ENCODE measurements around the gene HCRTR2. TPM values are rescaled to one million over a fixed set of nuclear protein-coding genes. Genes with fewer than 3 reads are reported as not detected.

Gene HCRTR2
- total RNA-seq, 6 donors from 2014 or later: 0.17 TPM; not detected in 5

DNA sequence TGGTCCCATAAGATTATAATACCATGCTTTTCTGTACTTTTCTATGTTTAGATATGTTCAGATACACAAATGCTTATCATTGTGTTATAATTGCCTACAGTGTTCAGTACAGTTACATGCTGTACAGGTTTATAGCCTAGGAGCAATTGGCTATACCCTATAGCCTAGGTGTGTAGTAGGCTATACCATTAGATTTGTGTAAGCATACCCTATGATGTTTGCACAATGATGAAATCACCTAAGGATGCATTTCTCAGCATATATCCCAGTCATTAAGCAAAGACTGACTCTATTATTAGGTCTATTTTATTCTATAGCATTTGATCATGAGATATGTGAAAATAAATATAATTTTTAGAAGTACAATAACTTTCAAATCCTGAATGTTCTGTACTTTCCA is 36.6 kb downstream of the HCRTR2 start:
- no peak overlapping the region for H3K27ac ChIP-seq
- no peak overlapping the region for H3K4me3 ChIP-seq
- no peak for ATAC-seq (ENCODE audit: low FRiP score in 2 of 2)
- no peak for DNase-seq
- no peaks in the 10 kb centered on the region for H3K36me3 ChIP-seq
- H3K4me1 ChIP-seq: no peaks in the 10 kb centered on the region
- no peak for TF ChIP-seq POLR2AphosphoS5 (IDR thresholded peaks at IDR 0.05)
- no peak for TF ChIP-seq POLR2A (IDR thresholded peaks at IDR 0.05)
- TF ChIP-seq, protein P1, sequence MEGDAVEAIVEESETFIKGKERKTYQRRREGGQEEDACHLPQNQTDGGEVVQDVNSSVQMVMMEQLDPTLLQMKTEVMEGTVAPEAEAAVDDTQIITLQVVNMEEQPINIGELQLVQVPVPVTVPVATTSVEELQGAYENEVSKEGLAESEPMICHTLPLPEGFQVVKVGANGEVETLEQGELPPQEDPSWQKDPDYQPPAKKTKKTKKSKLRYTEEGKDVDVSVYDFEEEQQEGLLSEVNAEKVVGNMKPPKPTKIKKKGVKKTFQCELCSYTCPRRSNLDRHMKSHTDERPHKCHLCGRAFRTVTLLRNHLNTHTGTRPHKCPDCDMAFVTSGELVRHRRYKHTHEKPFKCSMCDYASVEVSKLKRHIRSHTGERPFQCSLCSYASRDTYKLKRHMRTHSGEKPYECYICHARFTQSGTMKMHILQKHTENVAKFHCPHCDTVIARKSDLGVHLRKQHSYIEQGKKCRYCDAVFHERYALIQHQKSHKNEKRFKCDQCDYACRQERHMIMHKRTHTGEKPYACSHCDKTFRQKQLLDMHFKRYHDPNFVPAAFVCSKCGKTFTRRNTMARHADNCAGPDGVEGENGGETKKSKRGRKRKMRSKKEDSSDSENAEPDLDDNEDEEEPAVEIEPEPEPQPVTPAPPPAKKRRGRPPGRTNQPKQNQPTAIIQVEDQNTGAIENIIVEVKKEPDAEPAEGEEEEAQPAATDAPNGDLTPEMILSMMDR (IDR thresholded peaks at IDR 0.05): no peak
- H3K27me3 ChIP-seq: no peaks in the 10 kb centered on the region
- no peaks in the 10 kb centered on the region for H3K9me3 ChIP-seq

DNA sequence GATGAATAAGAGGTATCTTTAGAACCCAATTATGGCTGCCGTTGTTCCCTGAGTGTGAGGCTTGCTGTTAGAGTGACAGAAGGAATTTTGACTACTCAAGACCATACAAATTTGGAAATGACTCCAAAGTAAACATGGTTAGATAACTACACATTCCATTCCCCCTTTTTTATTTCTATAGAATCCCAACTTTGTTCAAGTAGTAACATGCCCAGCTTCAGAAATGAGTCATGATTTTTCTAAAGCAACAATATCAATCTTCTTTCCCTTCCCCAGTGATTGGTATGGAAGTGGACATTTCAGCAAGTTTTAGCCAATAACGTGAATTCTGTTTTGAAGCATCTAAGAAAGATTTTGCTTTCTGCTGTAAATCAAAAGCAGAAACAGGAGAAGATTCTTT is 37.8 kb downstream of the HCRTR2 start:
- WGBS, 2 donors: 61 to 75% methylated on average over 2 of the region's 2 CpGs
- no peak for TF ChIP-seq EP300 (IDR thresholded peaks at IDR 0.05)
- TF ChIP-seq, protein P1 (IDR thresholded peaks at IDR 0.05): no peak
- TF ChIP-seq POLR2AphosphoS5 (IDR thresholded peaks at IDR 0.05): no peak
- no peak for TF ChIP-seq POLR2A (IDR thresholded peaks at IDR 0.05)
- Histone ChIP-seq H3K4me3 (no peak overlapping the region), H3K36me3 (no peaks in the 10 kb centered on the region), H3K9me3 (no peaks in the 10 kb centered on the region), H3K4me1 (no peaks in the 10 kb centered on the region), H3K27me3 (no peaks in the 10 kb centered on the region), H3K27ac (no peak overlapping the region)
- ATAC-seq (ENCODE audit: low FRiP score in 2 of 2): no peak
- DNase-seq: no peak

DNA sequence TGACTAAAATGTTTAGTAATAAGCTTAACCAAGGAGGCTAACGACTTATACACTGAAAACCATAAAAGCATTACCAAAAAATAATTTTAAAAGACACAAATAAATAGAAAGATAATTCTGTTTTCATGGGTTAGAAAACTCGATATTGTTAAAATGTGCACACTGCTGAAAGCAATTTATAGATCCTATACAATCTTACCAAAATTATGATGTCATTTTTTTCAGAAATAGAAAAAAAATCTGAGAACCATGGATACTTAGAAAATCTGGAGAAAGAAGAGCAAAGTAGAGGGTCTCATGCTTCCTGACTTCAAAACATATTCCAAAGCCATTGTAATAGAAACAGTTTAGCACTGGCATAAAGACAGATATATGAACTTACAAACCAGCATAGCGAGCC is 46.6 kb downstream of the HCRTR2 start:
- no peaks in the 10 kb centered on the region for H3K36me3 ChIP-seq
- H3K9me3 ChIP-seq: no peaks in the 10 kb centered on the region
- no peaks in the 10 kb centered on the region for H3K4me1 ChIP-seq
- no peaks in the 10 kb centered on the region for H3K27me3 ChIP-seq
- TF ChIP-seq, protein P1 (IDR thresholded peaks at IDR 0.05): no peak
- TF ChIP-seq POLR2A (IDR thresholded peaks at IDR 0.05): no peak
- no peak for TF ChIP-seq EP300 (IDR thresholded peaks at IDR 0.05)
- H3K4me3 ChIP-seq: no peak overlapping the region
- ATAC-seq (ENCODE audit: low FRiP score in 2 of 2) (no peak), DNase-seq (no peak)
- H3K27ac ChIP-seq: no peak overlapping the region
- 74 to 79% methylated on average over 3 of the region's 3 CpGs for WGBS, 2 donors

DNA sequence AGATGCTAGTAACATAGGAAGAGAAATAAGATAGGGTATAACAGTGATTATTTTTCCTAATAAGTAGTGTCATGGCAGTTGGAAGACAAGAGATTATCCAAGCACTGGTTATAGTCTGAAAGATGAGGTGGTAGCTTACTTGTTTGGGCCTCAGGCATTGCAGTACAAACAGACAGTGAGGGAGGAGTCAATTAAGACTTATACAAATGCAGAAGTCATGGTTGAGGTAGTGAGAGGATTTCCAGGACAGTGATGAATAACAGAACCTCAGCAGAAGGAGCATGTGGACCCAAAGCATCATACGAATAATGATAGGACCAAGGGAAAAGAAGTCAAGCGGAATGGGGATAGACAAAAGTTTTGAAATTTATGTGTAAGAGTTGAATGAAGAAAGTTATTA is 53.5 kb downstream of the HCRTR2 start:
- DNase-seq (no peak), ATAC-seq (ENCODE audit: low FRiP score in 2 of 2) (no peak)
- no peak overlapping the region for H3K4me3 ChIP-seq
- TF ChIP-seq POLR2AphosphoS5 (IDR thresholded peaks at IDR 0.05): no peak
- TF ChIP-seq, protein P1 (IDR thresholded peaks at IDR 0.05): no peak
- no peak for TF ChIP-seq POLR2A (IDR thresholded peaks at IDR 0.05)
- TF ChIP-seq EP300 (IDR thresholded peaks at IDR 0.05): no peak
- H3K36me3 ChIP-seq: no peaks in the 10 kb centered on the region
- 66 to 88% methylated on average over 2 of the region's 2 CpGs for WGBS, 2 donors
- no peak overlapping the region for H3K27ac ChIP-seq
- no peaks in the 10 kb centered on the region for H3K4me1 ChIP-seq
- H3K27me3 ChIP-seq: no peaks in the 10 kb centered on the region
- no peaks in the 10 kb centered on the region for H3K9me3 ChIP-seq

DNA sequence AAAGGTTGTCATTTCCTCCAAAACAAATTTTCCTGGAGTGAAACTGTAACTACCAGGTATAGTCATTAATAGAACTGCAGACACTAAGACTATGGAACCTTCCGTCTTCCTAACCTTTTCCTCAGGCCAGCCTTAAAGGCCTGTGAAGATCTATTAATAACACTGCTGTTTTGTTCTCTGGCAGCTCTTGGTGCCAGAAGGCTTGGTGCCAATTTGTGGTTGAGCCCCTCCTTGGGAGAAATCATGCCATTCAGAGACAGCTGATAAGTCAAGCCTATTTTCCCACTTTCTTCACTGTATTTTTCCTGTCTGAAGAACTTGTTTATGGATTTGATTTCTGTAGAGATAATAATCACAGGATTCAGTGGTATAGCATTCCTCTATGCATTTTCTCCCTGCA is 64.8 kb downstream of the HCRTR2 start:
- 43 to 88% methylated on average over 1 of the region's 1 CpG for WGBS, 2 donors
- DNase-seq (no peak), ATAC-seq (ENCODE audit: low FRiP score in 2 of 2) (no peak)
- no peaks in the 10 kb centered on the region for H3K4me1 ChIP-seq
- no peak overlapping the region for H3K4me3 ChIP-seq
- no peak overlapping the region for H3K27ac ChIP-seq
- H3K27me3 ChIP-seq: no peaks in the 10 kb centered on the region
- H3K9me3 ChIP-seq: no peaks in the 10 kb centered on the region
- H3K36me3 ChIP-seq: no peaks in the 10 kb centered on the region
- TF ChIP-seq, protein P1 (IDR thresholded peaks at IDR 0.05): no peak
- TF ChIP-seq POLR2A (IDR thresholded peaks at IDR 0.05): no peak
- no peak for TF ChIP-seq POLR2AphosphoS5 (IDR thresholded peaks at IDR 0.05)
- no peak for TF ChIP-seq EP300 (IDR thresholded peaks at IDR 0.05)

Data from upper lobe of left lung (tissue), 6 donors.